Measurements from ENCODE around the gene BTBD9.
A peak's percentile ranks its signal among the peaks of the same experiment; 100 is the strongest.

The BTBD9 gene

GRCh38 chr6:38599966-38600550 lies 39.7 kb downstream of the BTBD9 start:
- no peak for TF ChIP-seq CTCF (IDR thresholded peaks at IDR 0.05; ENCODE audit: insufficient read depth, low read depth, low read length, missing control alignments)

GRCh38 chr6:38599261-38599660 lies 40.5 kb downstream of the BTBD9 start:
- no peak for DNase-seq (ENCODE audit: low read depth)
- H3K4me3 ChIP-seq (ENCODE audit: low read length): no peak overlapping the region
- TF ChIP-seq CTCF (IDR thresholded peaks at IDR 0.05; ENCODE audit: insufficient read depth, low read depth, low read length, missing control alignments): no peak

More at GRCh38 chr6:38599966-38600550, 39.7 kb downstream of the BTBD9 start:
- H3K4me3 ChIP-seq (ENCODE audit: low read length): no peak overlapping the region
- DNase-seq (ENCODE audit: low read depth): no peak

- TF ChIP-seq CTCF (IDR thresholded peaks at IDR 0.05; ENCODE audit: insufficient read depth, low read depth, low read length, missing control alignments): no peak
- no peak overlapping the region for H3K4me3 ChIP-seq (ENCODE audit: low read length)
- DNase-seq (ENCODE audit: low read depth): no peak
Observed at GRCh38 chr6:38593998-38594665, 45.6 kb downstream of the BTBD9 start.

- H3K4me3 ChIP-seq (ENCODE audit: low read length): no peak overlapping the region
- no peak for TF ChIP-seq CTCF (IDR thresholded peaks at IDR 0.05; ENCODE audit: insufficient read depth, low read depth, low read length, missing control alignments)
- DNase-seq (ENCODE audit: low read depth): peak; percentile 42
Observed at GRCh38 chr6:38593409-38593808, 46.3 kb downstream of the BTBD9 start.

GRCh38 chr6:38591439-38591838 lies 48.3 kb downstream of the BTBD9 start:
- H3K4me3 ChIP-seq (ENCODE audit: low read length): no peak overlapping the region
- DNase-seq (ENCODE audit: low read depth): no peak
- no peak for TF ChIP-seq CTCF (IDR thresholded peaks at IDR 0.05; ENCODE audit: insufficient read depth, low read depth, low read length, missing control alignments)

GRCh38 chr6:38589367-38589720 lies 50.4 kb downstream of the BTBD9 start:
- no peak for TF ChIP-seq CTCF (IDR thresholded peaks at IDR 0.05; ENCODE audit: insufficient read depth, low read depth, low read length, missing control alignments)
- no peak overlapping the region for H3K4me3 ChIP-seq (ENCODE audit: low read length)
- DNase-seq (ENCODE audit: low read depth): peak; percentile 58
